HepG2 (cell line): Measurements from ENCODE around the gene TPRG1L. TPM values are rescaled to one million over a fixed set of nuclear protein-coding genes. Genes with fewer than 3 reads are reported as not detected.
A peak's percentile ranks its signal among the peaks of the same experiment; 100 is the strongest.

Experiments
- BHLHE40 ChIP-seq: IDR thresholded peaks from 2 replicates; pipeline ENCODE4 v1.6.1; 2011; ENCODE audit warnings: low read length, improper control_type of control experiment
- DMAP1 ChIP-seq: IDR thresholded peaks from 2 replicates; pipeline ENCODE4 v1.6.1; 2016
- GATA4 ChIP-seq: sonication (generic); IDR thresholded peaks from 2 replicates; pipeline ENCODE4 v1.6.1; 2016; ENCODE audit warnings: antibody characterized with exemption, low read depth, borderline replicate concordance
- KAT7 ChIP-seq: IDR thresholded peaks from 2 replicates; pipeline ENCODE4 v1.6.1; 2018; ENCODE audit warnings: borderline replicate concordance, missing compliant biosample characterization
- KLF15 ChIP-seq: sonication (generic); formaldehyde crosslinking; IDR thresholded peaks from 2 replicates; pipeline ENCODE4 v1.8.1; 2023; ENCODE audit warnings: borderline replicate concordance, mild to moderate bottlenecking, inconsistent platforms, missing genetic modification reagents, mixed read lengths
- SALL2 ChIP-seq: sonication (generic); formaldehyde crosslinking; IDR thresholded peaks from 2 replicates; pipeline ENCODE4 v1.8.1; 2023; ENCODE audit warnings: mild to moderate bottlenecking, missing genetic modification reagents, inconsistent platforms
- SMARCE1 ChIP-seq: fragments of 450-650 bp; IDR thresholded peaks from 2 replicates; pipeline ENCODE4 v1.6.1; 2017; ENCODE audit warnings: borderline replicate concordance
- SPEN ChIP-seq: sonication (generic); formaldehyde crosslinking; IDR thresholded peaks from 2 replicates; pipeline ENCODE4 v1.5.1; 2020; ENCODE audit warnings: low read depth, mild to moderate bottlenecking, missing genetic modification reagents
- THYN1 ChIP-seq: sonication (generic); formaldehyde crosslinking; IDR thresholded peaks from 2 replicates; pipeline ENCODE4 v1.8.1; 2023; ENCODE audit warnings: low read depth, mild to moderate bottlenecking, moderate library complexity, missing genetic modification reagents, borderline replicate concordance
- ZFP37 ChIP-seq: sonication (generic); formaldehyde crosslinking; IDR thresholded peaks from 2 replicates; pipeline ENCODE4 v1.4.0; 2020; ENCODE audit warnings: missing genetic modification reagents, borderline replicate concordance
- ZNF121 ChIP-seq: sonication (generic); formaldehyde crosslinking; IDR thresholded peaks from 2 replicates; pipeline ENCODE4 v1.5.0; 2020; ENCODE audit warnings: mild to moderate bottlenecking, missing genetic modification reagents
- ZNF124 ChIP-seq: sonication (generic); formaldehyde crosslinking; IDR thresholded peaks from 2 replicates; pipeline ENCODE4 v1.4.0; 2020; ENCODE audit warnings: missing genetic modification reagents
- ZNF234 ChIP-seq: sonication (generic); formaldehyde crosslinking; conservative IDR thresholded peaks from 2 replicates; pipeline ENCODE4 v1.5.1; 2020; ENCODE audit warnings: mild to moderate bottlenecking, missing genetic modification reagents
- ZNF451 ChIP-seq: sonication (generic); formaldehyde crosslinking; IDR thresholded peaks from 2 replicates; pipeline ENCODE4 v1.5.0; 2020; ENCODE audit warnings: mild to moderate bottlenecking, missing genetic modification reagents
- ZNF562 ChIP-seq: sonication (generic); formaldehyde crosslinking; IDR thresholded peaks from 2 replicates; pipeline ENCODE4 v1.8.0; 2022; ENCODE audit warnings: missing genetic modification reagents, borderline replicate concordance
- polyA plus RNA-seq, 8 experiments: library from polyadenylated mRNA; depleted of rRNA in 3 of 8; stranded (reverse) in 7 of 8; unstranded in 1 of 8; fragments of >200 nt; fragmentation: Illumina TruSeq in 4 of 8; extraction: Trizol in 4 of 8; gene quantifications; 2 replicates each; pipeline versions ENCODE4 v1.2.1 to v1.2.3, GENCODE V29; 2011 to 2016; ENCODE audit warnings: low read depth in 4 of 8, missing spikeins in 1 of 8, mixed read lengths in 1 of 8; ENCODE audit not compliant: insufficient read depth in 1 of 8
- total RNA-seq, 5 experiments: library from RNA; depleted of rRNA; stranded (reverse); fragments of >200 nt; fragmentation: Illumina TruSeq; extraction: Trizol; gene quantifications; 2 replicates each; pipeline ENCODE4 v1.2.3, GENCODE V29; 2016; ENCODE audit warnings: low read depth in 1 of 5
- TF ChIP-seq, protein P1 (sequence below): IDR thresholded peaks from 2 replicates; pipeline ENCODE4 v1.6.1; 2012; ENCODE audit warnings: inconsistent platforms
- TF ChIP-seq, protein P2 (sequence below): sonication (generic); formaldehyde crosslinking; IDR thresholded peaks from 2 replicates; pipeline ENCODE4; 2020; ENCODE audit warnings: missing genetic modification reagents, mild to moderate bottlenecking, borderline replicate concordance
- TF ChIP-seq, protein P3 (sequence below): sonication (generic); formaldehyde crosslinking; IDR thresholded peaks from 2 replicates; pipeline ENCODE4 v1.4.0; 2020; ENCODE audit warnings: mild to moderate bottlenecking, missing genetic modification reagents
- TF ChIP-seq, protein P4 (sequence below): IDR thresholded peaks from 2 replicates; pipeline ENCODE4 v1.6.1; 2016; ENCODE audit warnings: low read depth, missing genetic modification reagents, missing compliant biosample characterization
- TF ChIP-seq, protein P5 (sequence below): IDR thresholded peaks from 2 replicates; pipeline ENCODE4 v1.6.1; 2016; ENCODE audit warnings: mild to moderate bottlenecking, missing biosample characterization, missing genetic modification reagents

TPRG1L gene
- total and polyA plus RNA-seq, 2 of the 13 experiments (the other 11 are each of a cell fraction or from before 2014, with no cell fraction given) = 21.3 to 37.4 TPM

DNA sequence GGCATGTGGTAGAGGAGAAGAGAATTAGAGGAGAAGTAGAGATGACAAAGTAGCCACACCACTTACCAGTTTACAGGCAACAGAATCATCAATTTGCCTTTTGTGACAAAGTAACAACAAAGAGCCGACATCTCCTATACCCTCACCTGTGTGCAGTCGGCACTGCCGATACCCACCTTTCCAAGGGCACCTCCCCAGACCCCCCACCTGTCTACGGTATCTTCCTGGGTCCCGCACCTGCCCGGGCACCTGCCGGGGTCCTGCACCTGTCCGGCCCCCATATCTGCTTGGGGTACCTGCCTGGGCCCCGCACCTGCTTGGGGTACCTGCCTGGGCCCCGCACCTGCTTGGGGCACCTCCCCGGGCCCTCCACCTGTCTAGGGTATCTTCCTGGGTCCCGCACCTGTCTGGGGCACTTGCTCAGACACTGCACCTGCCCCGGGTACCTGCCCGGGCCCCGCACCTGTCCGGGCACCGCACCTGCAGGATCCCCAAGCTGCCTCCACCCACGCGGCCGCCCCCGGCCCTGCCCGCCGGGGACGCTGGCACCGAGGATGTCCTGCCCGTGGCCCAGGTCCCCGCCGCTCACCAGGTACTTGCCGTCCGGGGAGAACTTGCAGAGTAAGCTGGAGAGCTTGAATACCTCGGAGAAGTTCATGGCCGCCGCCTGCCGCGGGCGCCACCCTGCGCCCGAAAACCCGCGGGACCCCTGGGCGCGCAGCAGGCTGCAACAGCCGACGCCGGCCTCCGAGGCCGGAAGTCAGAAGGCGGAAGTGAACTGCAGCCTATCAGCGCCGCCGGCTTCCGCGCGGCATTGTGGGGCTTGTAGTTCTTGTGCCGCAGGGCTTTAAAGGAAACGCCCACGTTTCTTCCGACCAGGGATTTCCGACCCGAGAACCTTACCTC is 24.8 kb downstream of the TPRG1L start, which contains the start of gene WRAP73 (continued):
- no peak for TF ChIP-seq ZNF121
- TF ChIP-seq, protein P1, sequence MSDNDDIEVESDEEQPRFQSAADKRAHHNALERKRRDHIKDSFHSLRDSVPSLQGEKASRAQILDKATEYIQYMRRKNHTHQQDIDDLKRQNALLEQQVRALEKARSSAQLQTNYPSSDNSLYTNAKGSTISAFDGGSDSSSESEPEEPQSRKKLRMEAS = peak; percentile 42
- no peak for TF ChIP-seq ZNF562
- TF ChIP-seq SALL2 = no peak; the same call in 1 of the 2 replicates
- no peak for TF ChIP-seq ZFP37 (CRISPR knock-in tag)
- TF ChIP-seq, protein P2, sequence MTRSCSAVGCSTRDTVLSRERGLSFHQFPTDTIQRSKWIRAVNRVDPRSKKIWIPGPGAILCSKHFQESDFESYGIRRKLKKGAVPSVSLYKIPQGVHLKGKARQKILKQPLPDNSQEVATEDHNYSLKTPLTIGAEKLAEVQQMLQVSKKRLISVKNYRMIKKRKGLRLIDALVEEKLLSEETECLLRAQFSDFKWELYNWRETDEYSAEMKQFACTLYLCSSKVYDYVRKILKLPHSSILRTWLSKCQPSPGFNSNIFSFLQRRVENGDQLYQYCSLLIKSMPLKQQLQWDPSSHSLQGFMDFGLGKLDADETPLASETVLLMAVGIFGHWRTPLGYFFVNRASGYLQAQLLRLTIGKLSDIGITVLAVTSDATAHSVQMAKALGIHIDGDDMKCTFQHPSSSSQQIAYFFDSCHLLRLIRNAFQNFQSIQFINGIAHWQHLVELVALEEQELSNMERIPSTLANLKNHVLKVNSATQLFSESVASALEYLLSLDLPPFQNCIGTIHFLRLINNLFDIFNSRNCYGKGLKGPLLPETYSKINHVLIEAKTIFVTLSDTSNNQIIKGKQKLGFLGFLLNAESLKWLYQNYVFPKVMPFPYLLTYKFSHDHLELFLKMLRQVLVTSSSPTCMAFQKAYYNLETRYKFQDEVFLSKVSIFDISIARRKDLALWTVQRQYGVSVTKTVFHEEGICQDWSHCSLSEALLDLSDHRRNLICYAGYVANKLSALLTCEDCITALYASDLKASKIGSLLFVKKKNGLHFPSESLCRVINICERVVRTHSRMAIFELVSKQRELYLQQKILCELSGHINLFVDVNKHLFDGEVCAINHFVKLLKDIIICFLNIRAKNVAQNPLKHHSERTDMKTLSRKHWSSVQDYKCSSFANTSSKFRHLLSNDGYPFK = peak; percentile 96
- peak; percentile 67 for TF ChIP-seq SPEN (CRISPR knock-in tag)
- TF ChIP-seq ZNF451 (CRISPR knock-in tag) = no peak
- TF ChIP-seq, protein P3, sequence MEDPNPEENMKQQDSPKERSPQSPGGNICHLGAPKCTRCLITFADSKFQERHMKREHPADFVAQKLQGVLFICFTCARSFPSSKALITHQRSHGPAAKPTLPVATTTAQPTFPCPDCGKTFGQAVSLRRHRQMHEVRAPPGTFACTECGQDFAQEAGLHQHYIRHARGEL (CRISPR knock-in tag) = 0 out of 2 replicates have a peak, but pooled peaks have one; percentile 38
- no peak for TF ChIP-seq THYN1 (CRISPR knock-in tag)
- TF ChIP-seq KAT7 = 0 out of 2 replicates have a peak, but pooled peaks have one; percentile 45
- TF ChIP-seq DMAP1 (CRISPR knock-in tag) = peak; percentile 54; the same call in 1 of the 2 replicates
- TF ChIP-seq KLF15 (CRISPR knock-in tag) = no peak; the same call in 1 of the 2 replicates
- TF ChIP-seq ZNF234 (CRISPR knock-in tag) = 0 out of 2 replicates have a peak, but pooled peaks have one; percentile 34
- no peak for TF ChIP-seq BHLHE40
- TF ChIP-seq SMARCE1 = no peak
- no peak for TF ChIP-seq GATA4
- no peak for TF ChIP-seq ZNF124
- TF ChIP-seq, protein P4, sequence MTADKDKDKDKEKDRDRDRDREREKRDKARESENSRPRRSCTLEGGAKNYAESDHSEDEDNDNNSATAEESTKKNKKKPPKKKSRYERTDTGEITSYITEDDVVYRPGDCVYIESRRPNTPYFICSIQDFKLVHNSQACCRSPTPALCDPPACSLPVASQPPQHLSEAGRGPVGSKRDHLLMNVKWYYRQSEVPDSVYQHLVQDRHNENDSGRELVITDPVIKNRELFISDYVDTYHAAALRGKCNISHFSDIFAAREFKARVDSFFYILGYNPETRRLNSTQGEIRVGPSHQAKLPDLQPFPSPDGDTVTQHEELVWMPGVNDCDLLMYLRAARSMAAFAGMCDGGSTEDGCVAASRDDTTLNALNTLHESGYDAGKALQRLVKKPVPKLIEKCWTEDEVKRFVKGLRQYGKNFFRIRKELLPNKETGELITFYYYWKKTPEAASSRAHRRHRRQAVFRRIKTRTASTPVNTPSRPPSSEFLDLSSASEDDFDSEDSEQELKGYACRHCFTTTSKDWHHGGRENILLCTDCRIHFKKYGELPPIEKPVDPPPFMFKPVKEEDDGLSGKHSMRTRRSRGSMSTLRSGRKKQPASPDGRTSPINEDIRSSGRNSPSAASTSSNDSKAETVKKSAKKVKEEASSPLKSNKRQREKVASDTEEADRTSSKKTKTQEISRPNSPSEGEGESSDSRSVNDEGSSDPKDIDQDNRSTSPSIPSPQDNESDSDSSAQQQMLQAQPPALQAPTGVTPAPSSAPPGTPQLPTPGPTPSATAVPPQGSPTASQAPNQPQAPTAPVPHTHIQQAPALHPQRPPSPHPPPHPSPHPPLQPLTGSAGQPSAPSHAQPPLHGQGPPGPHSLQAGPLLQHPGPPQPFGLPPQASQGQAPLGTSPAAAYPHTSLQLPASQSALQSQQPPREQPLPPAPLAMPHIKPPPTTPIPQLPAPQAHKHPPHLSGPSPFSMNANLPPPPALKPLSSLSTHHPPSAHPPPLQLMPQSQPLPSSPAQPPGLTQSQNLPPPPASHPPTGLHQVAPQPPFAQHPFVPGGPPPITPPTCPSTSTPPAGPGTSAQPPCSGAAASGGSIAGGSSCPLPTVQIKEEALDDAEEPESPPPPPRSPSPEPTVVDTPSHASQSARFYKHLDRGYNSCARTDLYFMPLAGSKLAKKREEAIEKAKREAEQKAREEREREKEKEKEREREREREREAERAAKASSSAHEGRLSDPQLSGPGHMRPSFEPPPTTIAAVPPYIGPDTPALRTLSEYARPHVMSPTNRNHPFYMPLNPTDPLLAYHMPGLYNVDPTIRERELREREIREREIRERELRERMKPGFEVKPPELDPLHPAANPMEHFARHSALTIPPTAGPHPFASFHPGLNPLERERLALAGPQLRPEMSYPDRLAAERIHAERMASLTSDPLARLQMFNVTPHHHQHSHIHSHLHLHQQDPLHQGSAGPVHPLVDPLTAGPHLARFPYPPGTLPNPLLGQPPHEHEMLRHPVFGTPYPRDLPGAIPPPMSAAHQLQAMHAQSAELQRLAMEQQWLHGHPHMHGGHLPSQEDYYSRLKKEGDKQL = no peak
- TF ChIP-seq, protein P5, sequence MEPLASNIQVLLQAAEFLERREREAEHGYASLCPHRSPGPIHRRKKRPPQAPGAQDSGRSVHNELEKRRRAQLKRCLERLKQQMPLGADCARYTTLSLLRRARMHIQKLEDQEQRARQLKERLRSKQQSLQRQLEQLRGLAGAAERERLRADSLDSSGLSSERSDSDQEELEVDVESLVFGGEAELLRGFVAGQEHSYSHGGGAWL (CRISPR knock-in tag) = 0 out of 2 replicates have a peak, but pooled peaks have one; percentile 47
